Measurements from ENCODE around the gene HECTD4. TPM values are rescaled to one million over a fixed set of nuclear protein-coding genes. Genes with fewer than 3 reads are reported as not detected.
"Not testable (repeated sequence)": the region's sequence is repeated elsewhere in the genome, so short reads cannot be mapped to it uniquely, and the experiment has no call there.

The HECTD4 gene
- total RNA-seq, 2 experiments from 2014 or later = 34.5 to 62.4 TPM

DNA sequence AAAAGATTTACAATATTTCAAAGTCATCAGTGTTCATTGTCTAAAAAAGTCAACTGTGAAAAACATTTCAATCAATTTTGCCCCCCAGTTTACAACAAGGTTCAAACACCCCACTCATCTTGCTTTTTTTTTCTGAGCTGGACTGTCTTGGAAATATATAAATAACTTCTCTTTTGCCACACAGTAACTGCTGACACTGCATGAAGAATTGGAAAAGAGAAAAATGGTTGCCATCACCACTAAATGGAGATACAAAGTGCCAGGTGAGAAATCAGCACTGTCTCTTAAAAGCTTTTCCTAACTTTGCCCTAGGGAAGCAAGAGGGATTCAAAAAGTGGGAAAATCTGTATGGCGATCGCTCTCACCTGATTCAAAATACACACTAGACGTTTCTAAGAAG is 155.5 kb downstream of the HECTD4 start:
- no peaks in the 10 kb centered on the region for H4K20me1 ChIP-seq (ENCODE audit: insufficient read depth, low read length)
- peaks cover 57% of the 10 kb centered on the region for H3K36me3 ChIP-seq (ENCODE audit: insufficient read depth, low read length)
- no peaks in the 10 kb centered on the region for H3K9me2 ChIP-seq (ENCODE audit: insufficient read depth, low read length)
- CTCF ChIA-PET (ENCODE audit: unreplicated experiment) = no interaction called here
- BruUV-seq (replicated peaks) = no TSS peak
- no peak overlapping the region for H3K4me3 ChIP-seq (ENCODE audit: low read depth, low read length, poor library complexity, severe bottlenecking)
- DNase-seq (ENCODE audit: low spot score) = no peak
- no peaks in the 10 kb centered on the region for H3K9me3 ChIP-seq (ENCODE audit: low read length)
- no peak overlapping the region for H3K27ac ChIP-seq (ENCODE audit: low read depth, low read length, poor library complexity, severe bottlenecking)
- no peaks in the 10 kb centered on the region for H3K79me2 ChIP-seq (ENCODE audit: insufficient read depth, low read depth, low read length)
- POLR2A ChIA-PET = no interaction called here
- H2AFZ ChIP-seq (ENCODE audit: low read length) = no peak overlapping the region
- TF ChIP-seq, protein P1, sequence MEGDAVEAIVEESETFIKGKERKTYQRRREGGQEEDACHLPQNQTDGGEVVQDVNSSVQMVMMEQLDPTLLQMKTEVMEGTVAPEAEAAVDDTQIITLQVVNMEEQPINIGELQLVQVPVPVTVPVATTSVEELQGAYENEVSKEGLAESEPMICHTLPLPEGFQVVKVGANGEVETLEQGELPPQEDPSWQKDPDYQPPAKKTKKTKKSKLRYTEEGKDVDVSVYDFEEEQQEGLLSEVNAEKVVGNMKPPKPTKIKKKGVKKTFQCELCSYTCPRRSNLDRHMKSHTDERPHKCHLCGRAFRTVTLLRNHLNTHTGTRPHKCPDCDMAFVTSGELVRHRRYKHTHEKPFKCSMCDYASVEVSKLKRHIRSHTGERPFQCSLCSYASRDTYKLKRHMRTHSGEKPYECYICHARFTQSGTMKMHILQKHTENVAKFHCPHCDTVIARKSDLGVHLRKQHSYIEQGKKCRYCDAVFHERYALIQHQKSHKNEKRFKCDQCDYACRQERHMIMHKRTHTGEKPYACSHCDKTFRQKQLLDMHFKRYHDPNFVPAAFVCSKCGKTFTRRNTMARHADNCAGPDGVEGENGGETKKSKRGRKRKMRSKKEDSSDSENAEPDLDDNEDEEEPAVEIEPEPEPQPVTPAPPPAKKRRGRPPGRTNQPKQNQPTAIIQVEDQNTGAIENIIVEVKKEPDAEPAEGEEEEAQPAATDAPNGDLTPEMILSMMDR (conservative IDR thresholded peaks at IDR 0.05; ENCODE audit: low read length) = no peak
- no peak for TF ChIP-seq EZH2phosphoT487 (IDR thresholded peaks at IDR 0.05; ENCODE audit: borderline replicate concordance, low read depth, low read length)
- intact Hi-C loops (cut with micrococcal nuclease; ENCODE audit: unreplicated experiment) = no loop called here
- H3K4me1 ChIP-seq (ENCODE audit: insufficient read depth, low read length, poor library complexity, severe bottlenecking) = no peaks in the 10 kb centered on the region
- no peak overlapping the region for H3K4me2 ChIP-seq (ENCODE audit: low read length)

DNA sequence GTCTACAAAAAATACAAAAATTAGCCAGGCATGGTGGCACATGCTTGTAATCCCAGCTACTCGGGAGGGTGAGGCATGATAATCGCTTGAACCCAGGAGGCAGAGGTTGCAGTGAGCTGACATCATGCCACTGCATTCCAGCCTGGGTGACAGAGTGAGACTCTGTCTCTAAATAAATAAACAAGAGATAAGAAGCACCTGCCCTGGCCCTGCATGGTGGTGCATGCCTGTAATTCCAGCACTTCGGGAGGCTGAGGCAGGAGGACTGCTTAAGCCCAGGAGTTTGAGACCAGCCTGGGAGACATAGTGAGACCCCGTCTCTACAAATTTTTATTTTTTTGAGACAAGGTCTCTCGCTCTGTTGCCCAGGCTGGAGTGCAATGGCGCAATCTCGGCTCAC is 161.6 kb downstream of the HECTD4 start:
- H4K20me1 ChIP-seq (ENCODE audit: insufficient read depth, low read length); H3K79me2 ChIP-seq (ENCODE audit: insufficient read depth, low read depth, low read length); H3K4me1 ChIP-seq (ENCODE audit: insufficient read depth, low read length, poor library complexity, severe bottlenecking); H3K27ac ChIP-seq (ENCODE audit: low read depth, low read length, poor library complexity, severe bottlenecking); H2AFZ ChIP-seq (ENCODE audit: low read length); H3K4me3 ChIP-seq (ENCODE audit: low read depth, low read length, poor library complexity, severe bottlenecking); H3K9me3 ChIP-seq (ENCODE audit: low read length); DNase-seq (ENCODE audit: low spot score); H3K9me2 ChIP-seq (ENCODE audit: insufficient read depth, low read length); POLR2A ChIA-PET; CTCF ChIA-PET (ENCODE audit: unreplicated experiment); BruUV-seq (replicated peaks); intact Hi-C loops (cut with micrococcal nuclease; ENCODE audit: unreplicated experiment); H3K4me2 ChIP-seq (ENCODE audit: low read length): not testable (repeated sequence)
- peaks cover 24% of the 10 kb centered on the region for H3K36me3 ChIP-seq (ENCODE audit: insufficient read depth, low read length)

DNA sequence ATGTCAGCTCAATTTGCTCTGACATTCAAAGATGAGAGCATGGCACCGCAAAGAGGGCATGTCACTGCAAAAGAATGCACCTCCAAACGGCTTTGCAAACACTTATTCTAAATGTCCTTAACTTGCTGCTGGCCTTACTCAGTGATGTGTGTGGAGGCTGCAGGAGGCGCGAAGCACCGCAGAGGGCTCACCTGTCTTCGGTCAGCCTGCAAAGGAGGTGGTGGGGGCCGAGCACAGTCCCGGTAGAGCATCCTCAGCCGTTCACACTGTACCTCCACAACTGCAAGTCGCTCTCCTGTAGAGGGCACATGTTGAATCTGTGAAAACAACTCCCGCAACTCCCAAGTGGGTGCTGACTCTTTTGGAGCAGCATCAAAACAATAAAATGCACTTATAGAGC is 163.0 kb downstream of the HECTD4 start:
- no TSS peak for BruUV-seq (replicated peaks)
- Histone ChIP-seq H3K4me3 (ENCODE audit: low read depth, low read length, poor library complexity, severe bottlenecking) (no peak overlapping the region), H3K36me3 (ENCODE audit: insufficient read depth, low read length) (peaks cover 27% of the 10 kb centered on the region), H3K9me3 (ENCODE audit: low read length) (no peaks in the 10 kb centered on the region), H3K9me2 (ENCODE audit: insufficient read depth, low read length) (no peaks in the 10 kb centered on the region), H4K20me1 (ENCODE audit: insufficient read depth, low read length) (no peaks in the 10 kb centered on the region), H2AFZ (ENCODE audit: low read length) (no peak overlapping the region), H3K4me1 (ENCODE audit: insufficient read depth, low read length, poor library complexity, severe bottlenecking) (no peaks in the 10 kb centered on the region), H3K79me2 (ENCODE audit: insufficient read depth, low read depth, low read length) (no peaks in the 10 kb centered on the region), H3K4me2 (ENCODE audit: low read length) (no peak overlapping the region), H3K27ac (ENCODE audit: low read depth, low read length, poor library complexity, severe bottlenecking) (no peak overlapping the region)
- DNase-seq (ENCODE audit: low spot score) = no peak
- ChIA-PET POLR2A (interaction anchor here (0.9 kb wide), 1 partner anchor 24 kb away, joined by 4 read pairs; no protein-coding TSS in a partner anchor), CTCF (ENCODE audit: unreplicated experiment) (no interaction called here)
- TF ChIP-seq, protein P1 (conservative IDR thresholded peaks at IDR 0.05; ENCODE audit: low read length) = no peak
- TF ChIP-seq EZH2phosphoT487 (IDR thresholded peaks at IDR 0.05; ENCODE audit: borderline replicate concordance, low read depth, low read length) = no peak
- intact Hi-C loops (cut with micrococcal nuclease; ENCODE audit: unreplicated experiment) = no loop called here
